A549 (cell line): ENCODE data around the gene TLR2. TPM values are rescaled to one million over a fixed set of nuclear protein-coding genes. Genes with fewer than 3 reads are reported as not detected.

ENCODE experiments used
- ATAC-seq, 2 experiments: fragments of 200-7000 bp in 1 of 2; fragments of >200 bp in 1 of 2; cut with Nextera tagmentation in 1 of 2; cut with Tn5 transposase in 1 of 2; 3 replicates each; pipeline versions ENCODE4 v1.8.0 to v1.9.1; 2018 to 2020; ENCODE audit warnings: mild to moderate bottlenecking in 1 of 2, moderate library complexity in 1 of 2
- CTCF ChIA-PET: fragments of 300-600 bp; sonication (Branson Sonifier 250); formaldehyde crosslinking; extraction: SDS; loops from one replicate; lab custom pipeline; 2021; ENCODE audit warnings: antibody characterized with exemption, inconsistent platforms; lab: Yijun Ruan, JAX
- POLR2A ChIA-PET: fragments of 350-600 bp; formaldehyde crosslinking; extraction: SDS; loops from one replicate; lab custom pipeline; 2021; ENCODE audit warnings: antibody characterized with exemption, inconsistent platforms; lab: Yijun Ruan, JAX
- DNase-seq, 2 experiments: peaks; one replicate each; pipeline versions ENCODE4 v3.0.0 to v3.0.0-alpha.2; 2011 to 2016; ENCODE audit warnings: low read depth in 1 of 2, low spot score in 1 of 2
- FAIRE-seq: peaks from 2 replicates; lab custom pipeline; 2011; peaks lifted over from hg19 to GRCh38; lab: Jason Lieb, UNC
- H3K27ac ChIP-seq, 2 experiments: fragments of >200 bp; sonication (Bioruptor Twin); formaldehyde crosslinking; 3 replicates each; pipeline ENCODE4 v1.5.1; 2016 to 2017
- H3K4me1 ChIP-seq: fragments of >200 bp; sonication (Bioruptor Twin); formaldehyde crosslinking; 3 replicates; pipeline ENCODE4 v1.6.1; 2016
- H3K4me2 ChIP-seq: fragments of >200 bp; sonication (Bioruptor Twin); formaldehyde crosslinking; 3 replicates; pipeline ENCODE4 v1.6.1; 2016
- H3K4me3 ChIP-seq: fragments of >200 bp; sonication (Bioruptor Twin); formaldehyde crosslinking; 3 replicates; pipeline ENCODE4 v1.5.1; 2016
- H3K9me3 ChIP-seq: fragments of >200 bp; sonication (Bioruptor Twin); formaldehyde crosslinking; 3 replicates; pipeline ENCODE4 v1.6.1; 2016
- CBX8 ChIP-seq: fragments of 200-600 bp; sonication (generic); IDR thresholded peaks from 2 replicates; pipeline ENCODE4 v1.6.1; 2016
- CTCF ChIP-seq: fragments of >200 bp; sonication (Bioruptor Twin); formaldehyde crosslinking; IDR thresholded peaks from 3 replicates; pipeline ENCODE4 v1.5.1; 2016
- E2F6 ChIP-seq: IDR thresholded peaks from 2 replicates; pipeline ENCODE4 v1.6.1; 2012; ENCODE audit warnings: low read depth, borderline replicate concordance
- EP300 ChIP-seq, 2 experiments: fragments of >200 bp; sonication (Bioruptor Twin); formaldehyde crosslinking; IDR thresholded peaks; 2 replicates in 1 of 2; 3 replicates in 1 of 2; pipeline ENCODE4 v1.6.1; 2016 to 2017
- FOXS1 ChIP-seq: fragments of 250-450 bp; sonication (Bioruptor Pico); IDR thresholded peaks from 2 replicates; pipeline ENCODE4 v1.5.0; 2020; ENCODE audit warnings: mild to moderate bottlenecking, moderate library complexity
- GATA3 ChIP-seq: IDR thresholded peaks from 2 replicates; pipeline ENCODE4 v1.6.1; 2012; ENCODE audit warnings: borderline replicate concordance
- HOXB13 ChIP-seq: fragments of 250-450 bp; sonication (Bioruptor Pico); IDR thresholded peaks from 2 replicates; pipeline ENCODE4 v1.5.0; 2020; ENCODE audit warnings: low read depth, mild to moderate bottlenecking, moderate library complexity
- HOXB5 ChIP-seq: fragments of 250-450 bp; sonication (Bioruptor Pico); IDR thresholded peaks from 2 replicates; pipeline ENCODE4 v1.5.0; 2020; ENCODE audit warnings: mild to moderate bottlenecking, moderate library complexity
- KDM5A ChIP-seq: fragments of 200-600 bp; sonication (generic); IDR thresholded peaks from 2 replicates; pipeline ENCODE4 v1.6.1; 2016; ENCODE audit warnings: antibody characterized with exemption, mild to moderate bottlenecking
- MAFK ChIP-seq: fragments of 450-650 bp; IDR thresholded peaks from 2 replicates; pipeline ENCODE4 v1.6.1; 2014; ENCODE audit not compliant: partially characterized antibody
- MYC ChIP-seq: IDR thresholded peaks from 2 replicates; pipeline ENCODE4 v1.6.1; 2012; ENCODE audit warnings: mild to moderate bottlenecking, inconsistent platforms, low read length, improper control_type of control experiment, borderline replicate concordance
- NFE2L2 ChIP-seq: fragments of 150-350 bp; conservative IDR thresholded peaks from 2 replicates; pipeline ENCODE4 v1.6.1; 2014; ENCODE audit warnings: low read length
- NPAS2 ChIP-seq: fragments of 250-450 bp; sonication (Bioruptor Pico); IDR thresholded peaks from 2 replicates; pipeline ENCODE4 v1.8.0; 2022; ENCODE audit warnings: mild to moderate bottlenecking, moderate library complexity, borderline replicate concordance
- NR3C1 ChIP-seq: fragments of >200 bp; sonication (Bioruptor Twin); formaldehyde crosslinking; IDR thresholded peaks from 3 replicates; pipeline ENCODE4 v1.6.1; 2017
- POLR2A ChIP-seq: IDR thresholded peaks from 2 replicates; pipeline ENCODE4 v1.6.1; 2012; ENCODE audit warnings: mild to moderate bottlenecking, low read length
- RAD21 ChIP-seq, 2 experiments: fragments of >200 bp in 1 of 2; sonication (Bioruptor Twin) in 1 of 2; formaldehyde crosslinking in 1 of 2; IDR thresholded peaks in 1 of 2; conservative IDR thresholded peaks in 1 of 2; 2 replicates in 1 of 2; 3 replicates in 1 of 2; pipeline ENCODE4 v1.6.1; 2012 to 2018; ENCODE audit warnings: inconsistent platforms in 1 of 2
- ZFP36 ChIP-seq: fragments of 450-650 bp; IDR thresholded peaks from 2 replicates; pipeline ENCODE4 v1.6.1; 2014; ENCODE audit warnings: borderline replicate concordance; ENCODE audit not compliant: partially characterized antibody
- WGBS: methylation state at CpG from one replicate; pipeline ENCODE4 v1.1.6; 2017; ENCODE audit errors: missing lambda C conversion rate; 5-methylcytosine and 5-hydroxymethylcytosine counted together
- polyA plus RNA-seq, 4 experiments: library from polyadenylated mRNA; depleted of rRNA in 3 of 4; stranded (reverse); fragments of >200 nt; fragmentation: RNase III in 1 of 4; extraction: RNeasy Plus Mini Kit Qiagen cat#74134 plus additional on column Dnase treatment in 1 of 4; gene quantifications; 2 replicates in 3 of 4; 3 replicates in 1 of 4; pipeline ENCODE4 v1.2.3, GENCODE V29; 2011 to 2017
- TF ChIP-seq, protein P1 (sequence below): fragments of 150-350 bp; IDR thresholded peaks from 2 replicates; pipeline ENCODE4 v1.6.1; 2014; ENCODE audit warnings: low read depth, mild to moderate bottlenecking, low read length

The TLR2 gene
- polyA plus RNA-seq, 2 of the 4 experiments (the other 2 are of a cell fraction): 0.14 TPM; not detected in 1

- TF ChIP-seq CTCF (peak; percentile 44), RAD21 (conservative IDR thresholded peaks at IDR 0.05 in 1 of 2, IDR thresholded peaks at IDR 0.05 in 1 of 2) (peak; percentile 22 to 23; a peak in 2 of 5 replicates), EP300 (IDR thresholded peaks at IDR 0.05) (no peak), GATA3 (no peak)
- TF ChIP-seq, all 56 proteins: peak for 3
Measured at GRCh38 chr4:153634738-153635353, 49.2 kb upstream of the TLR2 start (continued).

DNA sequence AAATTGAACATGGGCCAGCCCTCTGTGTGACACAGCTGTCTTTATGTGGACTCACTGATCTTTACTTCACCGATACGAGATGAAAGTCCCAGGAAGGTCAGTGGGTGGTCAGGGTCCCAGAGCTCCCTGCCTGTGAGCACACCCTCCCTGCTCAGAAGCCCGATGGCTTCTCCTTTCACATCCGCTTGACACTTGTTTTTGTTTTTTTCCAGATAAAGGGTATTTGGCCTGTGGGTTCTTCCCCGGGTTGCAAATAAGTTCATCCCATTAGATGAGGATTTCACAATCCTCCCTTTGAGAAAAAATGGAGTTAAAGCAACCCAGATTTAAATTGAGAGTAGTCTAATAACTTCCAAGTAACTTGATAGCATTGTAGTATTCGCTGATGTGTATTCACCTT lies 48.2 kb upstream of the TLR2 start:
- ATAC-seq (no peak), DNase-seq (no peak), FAIRE-seq (no peak)
- TF ChIP-seq POLR2A: no peak
- TF ChIP-seq NFE2L2: no peak
- TF ChIP-seq EP300 (IDR thresholded peaks at IDR 0.05): no peak
- no peak for TF ChIP-seq MAFK
- TF ChIP-seq GATA3: no peak
- no peak for TF ChIP-seq ZFP36
- TF ChIP-seq HOXB13 (CRISPR knock-in tag): no peak
- TF ChIP-seq KDM5A: no peak
- no peak for TF ChIP-seq MYC
- TF ChIP-seq, protein P1, sequence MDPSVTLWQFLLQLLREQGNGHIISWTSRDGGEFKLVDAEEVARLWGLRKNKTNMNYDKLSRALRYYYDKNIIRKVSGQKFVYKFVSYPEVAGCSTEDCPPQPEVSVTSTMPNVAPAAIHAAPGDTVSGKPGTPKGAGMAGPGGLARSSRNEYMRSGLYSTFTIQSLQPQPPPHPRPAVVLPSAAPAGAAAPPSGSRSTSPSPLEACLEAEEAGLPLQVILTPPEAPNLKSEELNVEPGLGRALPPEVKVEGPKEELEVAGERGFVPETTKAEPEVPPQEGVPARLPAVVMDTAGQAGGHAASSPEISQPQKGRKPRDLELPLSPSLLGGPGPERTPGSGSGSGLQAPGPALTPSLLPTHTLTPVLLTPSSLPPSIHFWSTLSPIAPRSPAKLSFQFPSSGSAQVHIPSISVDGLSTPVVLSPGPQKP: no peak
- TF ChIP-seq NPAS2 (CRISPR knock-in tag): no peak
- no peak for TF ChIP-seq NR3C1
- TF ChIP-seq E2F6: no peak
- TF ChIP-seq CBX8: no peak
- no peaks in the 10 kb centered on the region for H3K4me1 ChIP-seq
- no peak overlapping the region for H3K27ac ChIP-seq
- no peak overlapping the region for H3K4me3 ChIP-seq
- ChIA-PET CTCF (interaction anchor here (1.2 to 2.6 kb wide), 4 partner anchors 8 to 114 kb away, joined by 3 to 15 read pairs (median 3); no protein-coding TSS in a partner anchor), POLR2A (no interaction called here)
- H3K9me3 ChIP-seq: no peaks in the 10 kb centered on the region
- WGBS: 90% methylated on average over 6 of the region's 6 CpGs
- H3K4me2 ChIP-seq: no peak overlapping the region

DNA sequence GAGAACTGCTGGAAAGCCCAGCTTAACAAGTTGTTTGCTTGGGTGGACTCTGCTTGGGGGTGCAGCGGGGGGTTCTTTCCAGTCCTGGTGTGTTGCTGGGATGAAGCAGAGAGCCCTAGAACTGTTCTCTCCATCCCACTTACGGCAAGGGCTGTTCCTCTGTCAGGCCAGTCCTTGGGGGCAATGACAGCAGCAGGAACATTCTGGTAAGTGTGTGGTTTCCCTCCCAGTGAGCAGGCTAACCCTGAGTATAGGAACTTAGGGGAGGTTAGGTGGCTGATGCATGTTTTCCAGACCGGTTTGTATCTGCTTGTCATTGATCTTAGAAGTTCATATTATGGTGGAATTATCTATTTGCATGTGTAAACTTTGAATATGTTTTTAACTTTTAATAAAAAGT lies 46.9 kb upstream of the TLR2 start:
- FAIRE-seq (no peak), DNase-seq (no peak), ATAC-seq (no peak)
- TF ChIP-seq MAFK (no peak), FOXS1 (CRISPR knock-in tag) (no peak), GATA3 (no peak), HOXB5 (CRISPR knock-in tag) (no peak)
- TF ChIP-seq, protein P1: no peak
- TF ChIP-seq, all 56 proteins: peak for 0
- Histone ChIP-seq H3K27ac (no peak overlapping the region), H3K4me1 (no peaks in the 10 kb centered on the region), H3K9me3 (no peaks in the 10 kb centered on the region), H3K4me3 (no peak overlapping the region), H3K4me2 (no peak overlapping the region)
- WGBS: 64% methylated on average over 3 of the region's 3 CpGs
- CTCF ChIA-PET: no interaction called here
- POLR2A ChIA-PET: no interaction called here
